Hepatocyte (in vitro differentiated cells): ENCODE measurements around the gene HNRNPR.

Source experiments
- CTCF ChIP-seq: fragments of 200-600 bp; sonication (generic); IDR thresholded peaks from 2 replicates; pipeline ENCODE4 v1.5.1; 2016; ENCODE audit warnings: antibody characterized with exemption, mild to moderate bottlenecking; ENCODE audit not compliant: poor library complexity
- EZH2 ChIP-seq: fragments of 200-600 bp; sonication (generic); IDR thresholded peaks from 2 replicates; pipeline ENCODE4 v1.6.1; 2016; ENCODE audit warnings: antibody characterized with exemption, mild to moderate bottlenecking, borderline replicate concordance
- EZH2phosphoT487 ChIP-seq: fragments of 200-600 bp; sonication (generic); IDR thresholded peaks from one replicate; pipeline ENCODE4 v1.6.1; 2018; ENCODE audit warnings: antibody characterized with exemption, mild to moderate bottlenecking, low read depth, moderate library complexity; ENCODE audit not compliant: unreplicated experiment, severe bottlenecking

DNA sequence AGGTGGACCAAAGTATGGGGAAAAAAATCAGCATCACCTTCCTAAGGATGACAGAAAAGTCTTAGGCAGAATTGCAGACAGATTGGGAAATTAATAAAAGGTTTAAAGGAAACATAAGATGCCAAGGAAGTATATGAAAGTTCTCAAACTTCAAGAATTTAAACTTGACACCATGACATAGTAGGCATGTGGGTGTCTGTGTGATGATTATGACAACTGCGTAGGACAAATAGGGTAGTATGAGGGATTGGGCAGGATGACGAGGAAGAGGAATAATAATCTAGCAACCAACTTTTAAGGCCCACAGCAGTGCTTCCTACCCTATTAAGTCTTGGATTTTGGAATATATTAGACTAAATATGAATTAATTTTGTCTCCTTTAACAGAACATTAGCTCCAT, 52.4 kb downstream of the HNRNPR start:
- TF ChIP-seq EZH2: no peak
- TF ChIP-seq CTCF: no peak
- no peak for TF ChIP-seq EZH2phosphoT487
